Small intestine (tissue), 7 donors: ENCODE measurements around the gene KCNC3. TPM values are rescaled to one million over a fixed set of nuclear protein-coding genes. Genes with fewer than 3 reads are reported as not detected.

Experiments
- DNase-seq, 2 donors: peaks; one replicate each; pipeline versions ENCODE4 v3.0.0 to v3.0.0-alpha.2; 2013
- FAIRE-seq: peaks from 2 replicates; lab custom pipeline; 2012; peaks lifted over from hg19 to GRCh38; lab: Jason Lieb, UNC
- H3K27ac ChIP-seq, 3 donors: one replicate each; pipeline ENCODE4 v1.5.1; 2013; ENCODE audit warnings: low read length in 2 of 3, mild to moderate bottlenecking in 2 of 3, control low read depth in 1 of 3, inconsistent platforms in 1 of 3, low read depth in 1 of 3, moderate library complexity in 1 of 3
- H3K27me3 ChIP-seq, 3 donors: one replicate each; pipeline ENCODE4 v1.6.1; 2013; ENCODE audit warnings: low read length in 3 of 3, inconsistent platforms in 1 of 3; ENCODE audit not compliant: control insufficient read depth in 3 of 3, insufficient read depth in 3 of 3
- H3K36me3 ChIP-seq, 3 donors: one replicate each; pipeline ENCODE4 v1.6.1; 2013; ENCODE audit warnings: low read length in 3 of 3, inconsistent platforms in 1 of 3, low read depth in 1 of 3, mild to moderate bottlenecking in 1 of 3, moderate library complexity in 1 of 3; ENCODE audit not compliant: control insufficient read depth in 3 of 3, insufficient read depth in 2 of 3
- H3K4me1 ChIP-seq, 3 donors: one replicate each; pipeline ENCODE4 v1.6.1; 2013; ENCODE audit warnings: low read length in 2 of 3, inconsistent platforms in 1 of 3, low read depth in 1 of 3, mild to moderate bottlenecking in 1 of 3, moderate library complexity in 1 of 3; ENCODE audit not compliant: control insufficient read depth in 3 of 3, insufficient read depth in 2 of 3
- H3K4me3 ChIP-seq, 3 donors: one replicate each; pipeline ENCODE4 v1.5.1; 2013; ENCODE audit warnings: low read length in 3 of 3, control low read depth in 1 of 3, inconsistent platforms in 1 of 3, low read depth in 1 of 3, mild to moderate bottlenecking in 1 of 3, moderate library complexity in 1 of 3
- H3K9me3 ChIP-seq, 2 donors: one replicate each; pipeline ENCODE4 v1.6.1; 2013; ENCODE audit warnings: low read depth in 1 of 2, low read length in 1 of 2; ENCODE audit not compliant: control insufficient read depth in 2 of 2, insufficient read depth in 1 of 2
- WGBS, 3 donors: extraction: QIAGEN DNeasy Blood & Tissue Kit; methylation state at CpG; one replicate each; pipeline ENCODE4 v1.1.7; 2013; 5-methylcytosine and 5-hydroxymethylcytosine counted together
- polyA plus RNA-seq, 4 donors: library from polyadenylated mRNA; stranded (reverse) in 3 of 4; unstranded in 1 of 4; fragments of 200-250 nt in 3 of 4; fragments of 120-200 nt in 1 of 4; gene quantifications; one replicate each; pipeline versions ENCODE4 v1.2.1 to v1.2.3, GENCODE V29; 2013
- donor health status: healthy with polysubstance abuse.
- donor health status: control.
- donor health status: control.
- donor health status: Bipolar disorder and iron deficiency.
- donor health status: healthy.

Gene KCNC3
- polyA plus RNA-seq, 4 donors: 0.22 to 1.6 (median 0.43) TPM

DNA sequence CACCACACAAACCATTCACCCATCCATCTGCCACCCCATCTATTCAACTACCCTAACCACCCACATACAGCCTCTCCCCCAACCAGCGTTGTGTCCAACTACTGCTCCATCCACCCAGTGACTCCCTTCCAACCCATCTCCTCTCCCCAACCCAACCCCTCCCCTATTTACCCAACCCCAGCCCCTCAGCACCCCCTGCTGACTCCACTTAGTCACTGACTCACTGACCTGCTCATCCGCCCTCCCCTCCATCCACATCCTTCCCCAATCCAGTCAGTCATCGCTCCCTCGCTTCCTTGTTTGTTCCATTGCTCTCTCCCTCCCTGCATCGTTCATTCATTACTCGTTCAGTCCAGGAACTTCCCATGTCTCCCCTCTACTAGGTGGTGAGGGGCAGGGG lies 39.2 kb downstream of the KCNC3 start:
- Histone ChIP-seq H3K27me3 (no peaks in the 10 kb centered on the region), H3K27ac (no peak overlapping the region), H3K9me3 (peaks cover 0 to 3% of the 10 kb centered on the region in 2 donors), H3K36me3 (peaks cover 14 to 82% (median 42%) of the 10 kb centered on the region in 3 donors), H3K4me1 (no peaks in the 10 kb centered on the region), H3K4me3 (no peak overlapping the region)
- no peak for FAIRE-seq
- no peak for DNase-seq
- 76 to 91% (median 80%) methylated on average over 6 of the region's 6 CpGs for WGBS, 3 donors

DNA sequence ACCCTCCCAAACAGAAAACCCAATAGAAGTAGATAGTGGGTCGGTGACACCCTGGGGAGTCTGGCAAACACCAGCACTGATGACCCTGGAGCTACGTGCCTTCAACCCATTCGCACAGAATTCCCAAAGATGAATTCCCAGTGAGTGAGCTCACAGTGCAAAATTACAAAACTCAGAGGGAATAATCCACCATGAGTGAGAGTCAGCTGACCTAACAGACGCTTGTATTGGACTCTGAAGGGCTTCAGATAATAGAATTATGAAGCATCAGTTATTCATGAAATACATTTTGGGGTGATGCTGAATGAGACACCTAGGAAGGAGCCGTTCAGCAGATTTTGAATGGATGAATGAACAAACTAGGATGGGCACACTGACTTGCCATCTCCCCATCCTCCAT lies 40.2 kb downstream of the KCNC3 start:
- Histone ChIP-seq H3K36me3 (peaks cover 14 to 84% (median 40%) of the 10 kb centered on the region in 3 donors), H3K27ac (no peak overlapping the region), H3K27me3 (no peaks in the 10 kb centered on the region), H3K4me3 (no peak overlapping the region), H3K9me3 (peaks cover 0 to 5% of the 10 kb centered on the region in 2 donors), H3K4me1 (no peaks in the 10 kb centered on the region)
- DNase-seq: no peak
- no peak for FAIRE-seq
- WGBS, 3 donors: 80 to 90% (median 86%) methylated on average over 5 of the region's 5 CpGs

DNA sequence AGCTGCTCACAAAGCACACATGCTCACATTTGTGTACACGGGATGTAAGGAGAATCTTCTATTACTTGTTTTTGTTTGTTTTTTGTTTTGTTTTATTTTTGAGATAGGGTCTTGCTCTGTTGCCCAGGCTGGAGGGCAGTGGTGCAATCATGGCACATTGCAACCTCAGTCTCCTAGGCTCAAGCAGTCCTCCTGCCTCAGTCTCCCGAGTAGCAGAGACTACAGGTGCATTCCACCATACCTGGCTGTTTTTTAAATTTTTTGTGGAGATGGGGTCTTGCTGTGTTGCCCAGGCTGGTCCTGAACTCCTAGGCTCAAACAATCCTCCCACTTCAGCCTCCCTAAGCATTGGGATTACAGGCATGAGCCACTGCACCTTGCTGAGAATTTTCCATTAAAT lies 41.8 kb downstream of the KCNC3 start:
- no peak for FAIRE-seq
- WGBS, 3 donors: 86 to 100% (median 89%) methylated on average over 2 of the region's 2 CpGs
- peaks cover 7 to 74% (median 34%) of the 10 kb centered on the region in 3 donors for H3K36me3 ChIP-seq

DNA sequence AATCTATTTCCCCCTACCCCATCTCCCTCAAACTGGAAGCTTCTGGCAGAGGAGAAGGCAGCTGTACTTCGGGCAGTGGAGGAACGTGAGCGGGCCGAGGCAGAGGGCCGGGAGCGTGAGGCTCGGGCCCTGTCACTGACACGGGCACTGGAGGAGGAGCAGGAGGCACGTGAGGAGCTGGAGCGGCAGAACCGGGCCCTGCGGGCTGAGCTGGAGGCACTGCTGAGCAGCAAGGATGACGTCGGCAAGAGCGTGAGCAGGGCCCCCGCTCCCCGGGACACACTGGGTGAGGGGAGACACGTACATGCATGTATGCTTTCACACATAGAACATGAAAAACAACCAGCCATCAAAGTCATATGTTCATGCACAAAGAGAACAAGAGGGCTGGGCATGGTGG lies 42.7 kb downstream of the KCNC3 start:
- no peaks in the 10 kb centered on the region for H3K27me3 ChIP-seq
- peaks cover 3 to 73% (median 34%) of the 10 kb centered on the region in 3 donors for H3K36me3 ChIP-seq
- no peak overlapping the region for H3K27ac ChIP-seq
- H3K9me3 ChIP-seq: peaks cover 0 to 5% of the 10 kb centered on the region in 2 donors
- no peak overlapping the region for H3K4me3 ChIP-seq
- no peaks in the 10 kb centered on the region for H3K4me1 ChIP-seq
- FAIRE-seq (no peak), DNase-seq (no peak)
- 90 to 94% (median 94%) methylated on average over 18 of the region's 18 CpGs for WGBS, 3 donors

More for the DNA sequence above, 41.8 kb downstream of the KCNC3 start:
- Histone ChIP-seq H3K27me3 (no peaks in the 10 kb centered on the region), H3K4me1 (no peaks in the 10 kb centered on the region), H3K27ac (no peak overlapping the region), H3K4me3 (no peak overlapping the region), H3K9me3 (peaks cover 0 to 5% of the 10 kb centered on the region in 2 donors)
- DNase-seq: no peak

DNA sequence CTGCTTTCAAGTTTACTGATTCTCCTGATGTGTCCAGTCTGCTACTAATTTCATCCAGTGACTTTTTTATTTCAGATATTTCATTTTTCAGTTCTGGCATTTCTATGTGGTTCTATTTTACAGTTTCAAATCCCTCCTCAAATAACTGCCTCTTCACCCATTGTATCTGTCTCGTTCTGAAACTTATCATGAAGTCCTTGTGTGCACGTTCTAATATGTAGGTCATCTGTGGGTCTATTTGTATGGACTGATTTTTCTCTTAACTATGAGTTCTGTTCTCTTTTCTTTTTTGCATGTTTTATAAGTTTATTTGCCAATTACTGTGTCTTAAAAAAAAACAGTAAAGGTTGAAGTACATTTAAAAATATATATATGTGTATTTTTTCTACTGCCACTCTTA lies 43.3 kb downstream of the KCNC3 start:
- FAIRE-seq (no peak), DNase-seq (no peak)
- peaks cover 0 to 5% of the 10 kb centered on the region in 2 donors for H3K9me3 ChIP-seq
- H3K36me3 ChIP-seq: peaks cover 3 to 72% (median 36%) of the 10 kb centered on the region in 3 donors
- H3K4me1 ChIP-seq: no peaks in the 10 kb centered on the region
- no peaks in the 10 kb centered on the region for H3K27me3 ChIP-seq
- no peak overlapping the region for H3K27ac ChIP-seq
- 84 to 93% (median 85%) methylated on average over 2 of the region's 2 CpGs for WGBS, 3 donors
- no peak overlapping the region for H3K4me3 ChIP-seq

DNA sequence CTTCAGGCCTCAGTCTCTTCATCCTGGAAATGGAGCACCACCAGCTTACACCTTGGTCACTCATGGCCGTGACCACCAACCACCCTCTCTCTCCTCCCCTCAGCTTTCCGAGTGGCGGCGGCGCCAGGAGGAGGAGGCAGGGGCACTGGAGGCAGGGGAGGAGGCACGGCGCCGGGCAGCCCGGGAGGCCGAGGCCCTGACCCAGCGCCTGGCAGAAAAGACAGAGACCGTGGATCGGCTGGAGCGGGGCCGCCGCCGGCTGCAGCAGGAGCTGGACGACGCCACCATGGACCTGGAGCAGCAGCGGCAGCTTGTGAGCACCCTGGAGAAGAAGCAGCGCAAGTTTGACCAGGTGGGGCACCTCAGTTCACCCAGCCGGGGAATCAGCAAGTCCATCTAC lies 47.7 kb downstream of the KCNC3 start:
- H3K36me3 ChIP-seq: peaks cover 0 to 72% (median 20%) of the 10 kb centered on the region in 3 donors
- WGBS, 3 donors: 94 to 96% (median 95%) methylated on average over 20 to 22 of the region's 22 CpGs

DNA sequence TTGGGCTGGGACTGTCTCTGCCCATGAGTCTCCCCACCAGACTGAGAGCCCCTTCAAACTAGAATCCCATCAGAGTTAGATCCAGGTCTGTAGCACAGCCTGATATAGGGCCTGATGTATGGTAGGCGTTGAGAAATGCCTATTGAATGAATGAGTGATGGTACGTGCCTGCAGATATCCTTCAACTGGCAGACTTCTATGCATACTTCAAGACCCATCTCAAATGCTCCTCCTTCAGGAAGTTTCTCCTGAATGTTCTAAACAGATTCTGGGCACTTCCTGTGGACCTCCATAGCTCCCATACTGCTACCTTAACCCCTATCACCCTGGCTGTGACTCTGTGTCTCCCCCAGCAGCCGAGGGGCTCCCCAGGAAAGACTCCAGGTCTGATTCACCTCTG lies 48.2 kb downstream of the KCNC3 start:
- Histone ChIP-seq H3K4me3 (no peak overlapping the region), H3K4me1 (no peaks in the 10 kb centered on the region), H3K36me3 (peaks cover 0 to 74% (median 19%) of the 10 kb centered on the region in 3 donors), H3K27me3 (no peaks in the 10 kb centered on the region), H3K9me3 (peaks cover 0 to 2% of the 10 kb centered on the region in 2 donors), H3K27ac (no peak overlapping the region)
- DNase-seq (no peak), FAIRE-seq (no peak)
- 69 to 79% (median 72%) methylated on average over 3 of the region's 3 CpGs for WGBS, 3 donors

More for the DNA sequence above, 47.7 kb downstream of the KCNC3 start:
- no peak overlapping the region for H3K4me3 ChIP-seq
- H3K9me3 ChIP-seq: peaks cover 0 to 5% of the 10 kb centered on the region in 2 donors
- H3K4me1 ChIP-seq: no peaks in the 10 kb centered on the region
- H3K27ac ChIP-seq: no peak overlapping the region
- DNase-seq (no peak), FAIRE-seq (no peak)
- H3K27me3 ChIP-seq: no peaks in the 10 kb centered on the region

DNA sequence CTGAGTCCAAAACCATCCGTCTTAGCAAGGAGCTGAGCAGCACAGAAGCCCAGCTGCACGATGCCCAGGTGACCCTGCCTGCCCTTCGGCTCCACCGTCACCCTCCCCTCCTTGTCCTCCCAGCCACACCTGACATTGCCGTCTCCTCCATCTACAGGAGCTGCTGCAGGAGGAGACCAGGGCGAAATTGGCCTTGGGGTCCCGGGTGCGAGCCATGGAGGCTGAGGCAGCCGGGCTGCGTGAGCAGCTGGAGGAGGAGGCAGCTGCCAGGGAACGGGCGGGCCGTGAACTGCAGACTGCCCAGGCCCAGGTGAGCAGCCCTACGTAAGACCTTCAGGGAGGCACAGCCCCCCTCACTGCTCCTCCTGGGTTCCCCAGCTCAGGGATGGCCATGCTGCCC lies 49.1 kb downstream of the KCNC3 start:
- FAIRE-seq (no peak), DNase-seq (no peak)
- H3K27ac ChIP-seq: no peak overlapping the region
- H3K9me3 ChIP-seq: peaks cover 0 to 2% of the 10 kb centered on the region in 2 donors
- no peak overlapping the region for H3K4me3 ChIP-seq
- peaks cover 0 to 83% (median 20%) of the 10 kb centered on the region in 3 donors for H3K36me3 ChIP-seq
- no peaks in the 10 kb centered on the region for H3K4me1 ChIP-seq
- H3K27me3 ChIP-seq: no peaks in the 10 kb centered on the region
- 87 to 94% (median 93%) methylated on average over 13 to 14 of the region's 14 CpGs for WGBS, 3 donors
